ENCODE data around the gene ERCC5. TPM values are rescaled to one million over a fixed set of nuclear protein-coding genes. Genes with fewer than 3 reads are reported as not detected.

Gene ERCC5
- total and polyA plus RNA-seq, 10 donors = 55.1 to 123 (median 74.8) TPM

DNA sequence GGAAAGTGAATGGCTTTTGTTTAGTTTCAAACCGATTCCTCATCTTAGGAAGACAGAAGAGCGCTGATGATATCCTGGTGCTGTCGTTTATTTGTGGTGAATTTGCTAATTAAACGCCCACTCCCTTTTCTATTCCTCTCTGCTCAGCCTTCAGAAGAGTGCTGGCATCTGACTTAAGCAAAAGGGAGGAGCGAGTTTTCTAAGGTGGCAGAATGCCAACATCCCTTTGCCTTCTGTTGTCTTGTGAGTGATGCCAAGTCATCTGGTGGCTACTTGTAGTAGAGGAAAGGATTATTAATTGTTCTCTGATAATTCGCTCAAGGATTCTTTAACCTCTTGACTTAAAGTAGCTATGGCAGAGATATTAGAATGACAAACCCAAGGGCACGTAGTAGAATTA is 68.1 kb downstream of the ERCC5 start:
- TF ChIP-seq POLR2A (IDR thresholded peaks at IDR 0.05) (no peak), POLR2AphosphoS5 (IDR thresholded peaks at IDR 0.05) (no peak)
- TF ChIP-seq, protein P1, sequence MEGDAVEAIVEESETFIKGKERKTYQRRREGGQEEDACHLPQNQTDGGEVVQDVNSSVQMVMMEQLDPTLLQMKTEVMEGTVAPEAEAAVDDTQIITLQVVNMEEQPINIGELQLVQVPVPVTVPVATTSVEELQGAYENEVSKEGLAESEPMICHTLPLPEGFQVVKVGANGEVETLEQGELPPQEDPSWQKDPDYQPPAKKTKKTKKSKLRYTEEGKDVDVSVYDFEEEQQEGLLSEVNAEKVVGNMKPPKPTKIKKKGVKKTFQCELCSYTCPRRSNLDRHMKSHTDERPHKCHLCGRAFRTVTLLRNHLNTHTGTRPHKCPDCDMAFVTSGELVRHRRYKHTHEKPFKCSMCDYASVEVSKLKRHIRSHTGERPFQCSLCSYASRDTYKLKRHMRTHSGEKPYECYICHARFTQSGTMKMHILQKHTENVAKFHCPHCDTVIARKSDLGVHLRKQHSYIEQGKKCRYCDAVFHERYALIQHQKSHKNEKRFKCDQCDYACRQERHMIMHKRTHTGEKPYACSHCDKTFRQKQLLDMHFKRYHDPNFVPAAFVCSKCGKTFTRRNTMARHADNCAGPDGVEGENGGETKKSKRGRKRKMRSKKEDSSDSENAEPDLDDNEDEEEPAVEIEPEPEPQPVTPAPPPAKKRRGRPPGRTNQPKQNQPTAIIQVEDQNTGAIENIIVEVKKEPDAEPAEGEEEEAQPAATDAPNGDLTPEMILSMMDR (IDR thresholded peaks at IDR 0.05 in 8 of 11, conservative IDR thresholded peaks at IDR 0.05 in 3 of 11) = no peak
- DNase-seq = no peak
- Histone ChIP-seq H3K36me3 (no peaks in the 10 kb centered on the region), H3K27ac (no peak overlapping the region), H3K9me3 (peaks cover 0 to 5% (median 0%) of the 10 kb centered on the region in 8 donors), H3K4me1 (no peaks in the 10 kb centered on the region), H3K4me3 (no peak overlapping the region), H3K27me3 (replicated peaks in 1 of 7) (peaks cover 0 to 8% (median 0%) of the 10 kb centered on the region in 7 donors)
- WGBS, 5 donors = 31 to 52% (median 43%) methylated on average over 7 of the region's 7 CpGs
- intact Hi-C loops (cut with DNase I; ENCODE audit: low total_unique reads) = no loop called here

DNA sequence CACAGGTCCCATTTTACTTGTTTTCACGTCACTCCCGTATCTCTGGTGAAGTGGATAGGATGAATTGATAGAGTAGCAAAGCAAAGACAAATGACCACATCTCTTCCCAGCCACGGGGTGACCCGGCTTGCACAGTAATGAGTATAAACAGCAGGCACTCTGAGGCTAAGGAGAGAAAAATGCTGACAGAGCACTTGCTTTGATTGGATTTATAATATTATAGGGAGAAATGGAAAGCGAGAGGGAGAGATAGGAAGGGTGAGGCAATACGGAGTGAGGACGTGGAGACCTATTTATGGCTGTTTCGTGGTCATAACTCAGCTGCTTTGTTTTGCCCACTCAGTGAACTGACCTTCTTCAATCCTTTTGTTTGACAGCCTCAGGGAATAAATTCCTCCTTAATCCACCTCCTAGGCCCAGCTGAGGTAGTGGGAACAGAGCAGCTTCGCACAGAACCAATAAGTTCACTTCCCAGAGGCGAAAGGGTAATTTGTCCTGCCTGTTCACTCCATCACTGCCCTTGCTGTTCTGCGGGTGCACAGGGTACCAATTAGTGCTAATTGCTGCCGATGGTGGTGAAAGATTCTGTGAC is 68.6 kb downstream of the ERCC5 start:
- TF ChIP-seq, protein P1 (IDR thresholded peaks at IDR 0.05 in 8 of 11, conservative IDR thresholded peaks at IDR 0.05 in 3 of 11) = no peak
- TF ChIP-seq POLR2AphosphoS5 (IDR thresholded peaks at IDR 0.05) (no peak), POLR2A (IDR thresholded peaks at IDR 0.05) (no peak)
- Histone ChIP-seq H3K4me1 (no peaks in the 10 kb centered on the region), H3K27ac (no peak overlapping the region), H3K36me3 (no peaks in the 10 kb centered on the region), H3K4me3 (no peak overlapping the region), H3K27me3 (replicated peaks in 1 of 7) (peaks cover 0 to 4% (median 0%) of the 10 kb centered on the region in 7 donors), H3K9me3 (peaks cover 0 to 5% (median 0%) of the 10 kb centered on the region in 8 donors)
- intact Hi-C loops (cut with DNase I; ENCODE audit: low total_unique reads) = no loop called here
- WGBS, 5 donors = 71 to 83% (median 75%) methylated on average over 12 of the region's 12 CpGs
- no peak for DNase-seq

DNA sequence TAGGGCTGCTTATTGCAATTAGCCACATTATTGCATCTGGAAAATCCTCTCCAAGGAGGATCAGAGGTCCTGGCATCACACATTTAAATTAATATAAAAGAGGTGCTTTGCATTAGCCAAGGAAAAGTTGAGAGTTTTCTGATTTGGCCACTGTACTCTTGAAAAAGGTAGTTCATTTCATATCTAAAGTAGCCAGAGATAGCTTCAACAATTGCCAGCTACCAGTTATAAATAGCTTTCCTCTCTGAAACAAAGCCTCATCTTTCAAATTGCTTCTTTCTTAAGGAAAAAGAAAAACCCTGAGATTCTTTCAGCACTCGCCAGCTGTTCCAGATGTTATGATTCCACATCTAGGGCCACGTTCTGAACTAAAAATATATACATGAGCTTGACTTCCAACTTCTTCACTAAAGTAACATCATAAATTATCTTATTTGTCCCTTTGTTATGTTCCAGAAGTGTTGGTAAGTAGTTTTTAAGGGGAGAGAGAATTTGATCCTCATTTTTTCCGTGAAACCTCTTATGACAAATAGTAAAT is 69.6 kb downstream of the ERCC5 start:
- DNase-seq = no peak
- intact Hi-C loops (cut with DNase I; ENCODE audit: low total_unique reads) = no loop called here
- Histone ChIP-seq H3K36me3 (no peaks in the 10 kb centered on the region), H3K4me3 (no peak overlapping the region), H3K9me3 (peaks cover 0 to 5% (median 0%) of the 10 kb centered on the region in 8 donors), H3K27ac (no peak overlapping the region), H3K27me3 (replicated peaks in 1 of 7) (peaks cover 0 to 4% (median 0%) of the 10 kb centered on the region in 7 donors), H3K4me1 (no peaks in the 10 kb centered on the region)
- TF ChIP-seq POLR2A (IDR thresholded peaks at IDR 0.05) (no peak), POLR2AphosphoS5 (IDR thresholded peaks at IDR 0.05) (no peak)
- TF ChIP-seq, protein P1 (IDR thresholded peaks at IDR 0.05 in 8 of 11, conservative IDR thresholded peaks at IDR 0.05 in 3 of 11) = no peak
- 62 to 79% (median 75%) methylated on average over 3 of the region's 3 CpGs for WGBS, 5 donors

DNA sequence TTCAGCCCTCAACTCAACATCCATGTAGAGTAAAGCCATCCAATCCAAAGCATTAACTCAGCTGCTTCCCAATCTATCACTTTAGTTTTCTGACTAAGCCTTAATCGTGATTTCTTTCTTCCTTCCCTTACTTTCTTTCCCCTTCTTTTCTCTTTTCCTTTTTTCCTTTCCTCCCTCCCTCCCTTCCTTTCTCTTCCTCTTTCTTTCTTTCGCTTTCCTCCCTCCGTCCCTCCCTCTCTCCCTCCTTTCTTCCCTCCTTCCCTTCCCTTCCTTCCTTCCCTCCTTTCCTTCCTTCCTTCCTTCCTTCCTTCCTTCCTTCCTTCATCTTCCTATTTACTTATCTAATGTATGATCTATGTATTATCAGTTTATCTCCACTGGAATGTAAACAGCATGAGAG is 71.2 kb downstream of the ERCC5 start:
- Histone ChIP-seq H3K36me3 (no peaks in the 10 kb centered on the region), H3K9me3 (peaks cover 0 to 5% (median 0%) of the 10 kb centered on the region in 8 donors), H3K27me3 (replicated peaks in 1 of 7) (peaks cover 0 to 4% (median 0%) of the 10 kb centered on the region in 7 donors), H3K4me1 (no peaks in the 10 kb centered on the region), H3K4me3 (no peak overlapping the region), H3K27ac (no peak overlapping the region)
- intact Hi-C loops (cut with DNase I; ENCODE audit: low total_unique reads) = no loop called here
- WGBS, 5 donors = 62 to 82% (median 70%) methylated on average over 3 of the region's 3 CpGs
- no peak for DNase-seq
- TF ChIP-seq POLR2AphosphoS5 (IDR thresholded peaks at IDR 0.05) (no peak), POLR2A (IDR thresholded peaks at IDR 0.05) (no peak)
- TF ChIP-seq, protein P1 (IDR thresholded peaks at IDR 0.05 in 8 of 11, conservative IDR thresholded peaks at IDR 0.05 in 3 of 11) = no peak

Data from spleen (tissue), 11 donors.